HG02981 (cell line): ENCODE results near the gene MAP3K14.
"Not testable (repeated sequence)": the region's sequence is repeated elsewhere in the genome, so short reads cannot be mapped to it uniquely, and the experiment has no call there.

ENCODE experiments used
- ATAC-seq: cut with Tn5 transposase; IDR thresholded peaks from one replicate; pipeline ENCODE4 v1.9.1; 2021; ENCODE audit warnings: mild to moderate bottlenecking, moderate library complexity; ENCODE audit not compliant: unreplicated experiment

Gene MAP3K14

DNA sequence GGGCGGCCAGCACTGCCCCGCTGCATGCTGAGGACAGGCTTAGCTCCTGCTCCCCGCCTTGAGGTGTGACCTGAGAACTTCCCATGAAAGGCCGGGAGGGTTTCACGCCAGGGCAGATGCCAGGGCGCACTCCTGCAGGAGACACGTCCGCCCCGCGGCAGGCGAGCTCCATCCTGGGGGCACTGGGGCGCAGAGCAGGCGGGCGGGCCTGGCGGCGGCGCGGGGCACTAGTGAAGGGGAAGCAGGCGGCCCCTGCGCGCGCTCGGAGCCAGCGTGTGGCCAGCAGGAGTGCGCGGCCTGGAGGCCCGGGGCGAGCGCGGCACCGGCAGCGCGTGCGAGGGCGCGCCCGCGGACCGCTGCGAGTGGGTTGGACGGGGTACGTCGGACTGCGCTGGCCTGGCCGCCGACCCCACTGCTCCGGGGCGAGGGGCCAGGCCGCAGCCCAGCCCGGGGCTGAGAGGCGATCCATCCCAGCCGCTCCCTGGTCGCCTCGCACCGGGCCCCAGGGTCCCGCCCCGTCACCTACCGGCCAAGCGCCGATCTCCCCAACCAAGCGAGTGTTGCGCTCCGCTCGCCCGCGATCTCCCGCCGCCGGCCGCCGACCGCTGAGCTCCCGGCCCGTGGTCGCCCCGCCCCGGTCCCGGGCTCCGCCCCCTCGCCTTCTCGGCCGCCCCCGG lies at the start of gene MAP3K14:
TSS of gene MAP3K14 (minus strand) at position 587 of the 677 bp plus-strand sequence. CDS start 26,275 bp downstream, outside the sequence.
- ATAC-seq: peak; percentile 10

DNA sequence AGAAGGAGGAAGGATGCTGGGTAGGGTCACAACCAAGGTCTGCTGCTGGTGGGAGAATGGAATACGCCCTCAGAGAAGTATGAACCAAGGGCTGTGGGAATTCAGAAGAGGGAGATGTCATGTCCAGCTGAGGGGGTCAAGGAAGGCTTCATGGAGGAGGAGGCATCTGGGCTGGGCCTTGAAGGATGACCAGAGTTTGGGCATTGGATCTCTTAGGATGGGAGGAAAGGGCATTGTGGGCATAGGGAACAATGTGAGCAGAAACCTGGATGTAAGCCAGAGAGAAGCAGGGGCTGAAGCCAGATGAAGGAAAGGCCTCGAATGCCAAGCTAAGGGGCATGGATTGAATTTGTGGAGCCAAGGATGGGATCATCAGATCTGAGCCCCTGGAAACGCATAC lies 49.2 kb upstream of the MAP3K14 start:
- ATAC-seq: no peak

DNA sequence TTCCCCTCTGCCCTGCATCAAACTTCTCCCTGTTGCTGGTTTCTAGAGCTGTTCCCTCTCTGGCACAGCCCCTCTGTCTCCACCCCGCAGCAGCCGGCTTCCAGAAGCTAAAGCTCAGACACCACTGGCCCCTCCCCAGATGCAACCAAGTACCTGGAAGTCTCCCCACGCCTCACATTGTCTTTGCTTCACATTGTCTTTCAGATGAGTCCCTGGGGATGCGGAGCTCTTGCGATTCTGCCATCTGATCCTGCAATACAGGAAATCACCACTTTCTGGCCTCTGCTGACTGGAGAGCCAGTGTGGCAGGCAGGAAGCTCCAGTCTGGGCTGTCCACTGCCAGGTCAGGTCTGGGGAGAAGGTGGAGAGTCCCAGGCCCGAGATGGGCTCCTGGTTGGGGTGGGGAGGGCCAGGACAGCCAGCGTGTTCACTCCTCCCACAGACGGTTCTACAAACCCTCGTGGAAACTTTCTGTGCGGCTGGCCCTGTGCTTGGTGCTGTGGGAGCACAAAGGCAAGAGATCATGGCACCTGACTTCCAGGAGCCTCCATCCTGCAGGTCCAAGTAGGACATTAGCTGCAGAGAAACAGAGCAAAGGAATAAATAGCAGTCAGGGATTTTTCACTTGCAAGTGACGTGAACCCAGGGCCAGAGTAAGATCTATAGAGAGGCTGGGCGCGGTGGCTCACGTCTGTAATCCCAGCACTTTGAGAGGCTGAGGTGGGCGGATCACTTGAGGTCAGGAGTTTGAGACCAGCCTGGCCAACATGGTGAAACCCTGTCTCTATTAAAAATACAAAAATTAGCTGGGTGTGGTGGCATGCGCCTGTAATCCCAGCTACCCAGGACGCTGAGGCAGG lies 47.9 kb upstream of the MAP3K14 start:
- no peak for ATAC-seq

DNA sequence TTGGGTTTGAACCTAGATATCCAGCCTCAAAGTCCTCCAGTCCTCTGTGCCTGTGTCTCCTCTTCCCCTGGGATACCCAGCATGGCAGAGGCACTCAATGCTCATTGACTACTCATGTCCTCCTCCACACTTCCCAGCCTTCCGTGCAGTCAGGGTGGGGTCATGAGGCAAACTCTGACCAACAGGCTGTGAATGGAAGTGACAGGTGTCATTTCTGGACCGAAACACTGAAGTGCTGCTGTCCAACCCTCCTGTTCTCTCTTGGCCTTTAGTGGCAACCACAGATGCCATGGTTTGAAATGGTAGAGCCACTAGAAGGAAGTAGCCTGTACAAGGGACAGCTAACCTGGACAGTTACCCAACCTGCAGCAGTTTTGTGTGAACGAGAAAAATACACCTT lies 46.7 kb upstream of the MAP3K14 start:
- ATAC-seq: no peak

DNA sequence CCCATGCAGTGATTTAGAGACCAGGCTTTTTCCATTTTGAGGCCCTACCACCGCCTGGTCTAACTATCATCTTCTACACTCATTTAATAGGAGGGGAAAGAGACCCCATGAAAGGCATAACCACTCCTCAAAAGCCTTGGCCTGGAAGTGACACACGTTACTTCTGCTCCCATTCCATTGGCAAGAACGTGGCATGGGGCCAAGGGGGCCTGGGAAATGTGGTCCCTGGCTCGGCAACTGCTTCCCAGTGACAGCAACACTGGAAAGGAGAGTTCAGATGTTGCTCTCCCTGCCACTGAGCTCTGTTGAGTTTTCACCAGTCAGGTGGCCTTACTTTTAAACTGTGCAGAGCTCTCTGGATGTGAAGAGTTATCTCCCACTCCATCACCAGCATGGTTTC lies 45.2 kb upstream of the MAP3K14 start:
- no peak for ATAC-seq

DNA sequence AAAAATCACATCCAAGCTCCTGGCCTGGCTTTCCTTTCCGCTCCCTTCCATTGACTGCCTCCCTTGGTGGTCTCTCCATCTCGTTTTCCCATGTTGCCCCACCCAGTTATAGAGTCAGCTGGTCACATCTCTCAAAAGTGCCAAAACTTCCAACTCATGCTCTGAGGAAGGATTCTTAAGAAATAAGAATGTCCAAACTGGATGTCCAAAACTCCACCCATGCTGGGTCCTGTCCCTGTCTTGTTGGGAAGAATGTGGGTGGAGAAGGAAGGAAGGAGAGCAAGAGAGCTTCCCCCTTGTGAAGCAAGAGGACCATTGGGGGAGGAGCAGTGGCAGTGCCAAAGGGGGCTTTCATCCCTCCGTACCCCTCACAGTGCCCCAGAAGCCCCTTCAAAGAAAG lies 44.6 kb upstream of the MAP3K14 start:
- no peak for ATAC-seq

DNA sequence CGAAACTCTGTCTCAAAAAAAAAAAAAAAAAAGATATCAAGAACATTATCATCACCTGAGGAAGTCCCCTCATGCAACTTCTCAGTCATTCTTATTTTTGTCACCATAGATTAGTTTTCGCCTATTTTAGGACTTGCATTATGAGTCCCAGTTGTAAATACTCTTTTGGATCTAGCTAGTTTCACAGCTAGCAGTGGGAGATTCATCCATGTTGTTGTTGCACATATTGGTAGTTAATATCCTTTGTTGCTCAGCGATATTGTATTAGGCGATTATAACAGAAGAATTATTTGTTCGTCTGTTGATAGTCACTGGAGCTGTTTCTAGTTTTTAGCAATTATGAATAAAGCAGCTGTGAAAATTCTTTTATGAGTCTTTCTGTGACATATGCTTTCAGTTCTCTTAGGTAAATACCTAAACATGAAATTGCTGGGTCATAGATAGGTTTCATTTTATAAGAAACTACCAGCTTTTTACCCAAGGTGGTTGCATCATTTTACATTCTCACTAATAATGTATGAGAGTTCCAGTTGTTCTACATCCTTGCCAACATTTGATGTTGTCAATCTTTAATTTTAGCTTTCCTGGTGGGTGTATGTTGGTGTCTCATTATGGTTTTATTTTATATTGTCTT lies 40.7 kb upstream of the MAP3K14 start:
- no peak for ATAC-seq

DNA sequence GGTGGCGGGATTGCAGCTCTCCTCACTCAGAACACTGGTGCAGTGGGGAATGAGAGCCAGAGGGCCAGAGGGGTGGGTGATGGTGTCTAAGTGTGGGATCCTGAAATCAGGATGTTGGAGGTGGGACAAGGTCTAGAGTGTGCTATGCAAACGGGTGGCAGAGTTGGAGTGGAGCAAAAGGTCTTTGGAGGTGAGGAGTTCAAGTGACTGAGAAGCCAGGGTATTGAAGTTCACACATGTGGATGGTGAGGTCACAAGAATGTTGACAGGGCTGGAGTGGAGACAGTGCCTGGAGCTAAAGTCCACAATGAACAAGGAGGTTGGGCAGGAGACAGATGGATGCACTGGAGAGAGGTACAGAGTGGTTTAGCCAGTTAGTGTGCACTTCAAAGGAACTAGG lies 38.3 kb upstream of the MAP3K14 start:
- no peak for ATAC-seq

DNA sequence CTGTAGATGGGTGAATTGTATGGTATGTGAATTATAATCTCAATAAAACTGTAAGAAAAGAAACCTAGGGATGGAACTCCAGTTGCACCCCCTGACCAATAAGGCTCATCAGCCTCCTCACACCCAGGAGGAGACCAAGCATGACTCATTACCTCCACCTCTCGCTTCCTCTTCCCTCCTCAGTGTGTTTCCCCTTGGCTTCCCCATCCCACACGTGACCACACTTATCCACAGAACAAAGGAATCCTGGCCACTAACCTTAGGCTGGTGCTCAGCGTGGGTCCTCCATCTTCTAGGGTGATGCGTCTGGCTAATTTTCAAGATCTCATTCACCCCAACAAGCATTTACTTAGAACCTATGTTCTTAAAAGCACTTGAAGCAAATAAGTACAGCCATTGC lies 36.2 kb upstream of the MAP3K14 start:
- no peak for ATAC-seq

DNA sequence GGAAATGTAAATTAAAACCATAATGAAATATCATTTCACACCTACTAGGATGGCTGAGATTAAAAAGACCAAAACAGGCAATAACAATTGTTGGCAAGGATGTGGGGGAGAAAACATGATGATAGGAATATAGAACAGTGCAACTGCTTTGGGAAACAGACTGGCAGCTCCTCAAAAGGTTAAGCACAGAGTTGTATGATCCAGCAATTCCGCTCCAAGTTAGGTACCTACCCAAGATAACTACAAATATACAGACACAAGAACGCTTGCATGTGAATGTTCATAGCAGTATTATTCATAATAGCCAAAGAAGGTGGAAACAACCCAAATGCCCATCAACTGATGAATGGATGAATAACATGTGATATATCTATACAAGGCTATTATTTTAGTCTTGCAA lies 35.0 kb upstream of the MAP3K14 start:
- no peak for ATAC-seq

DNA sequence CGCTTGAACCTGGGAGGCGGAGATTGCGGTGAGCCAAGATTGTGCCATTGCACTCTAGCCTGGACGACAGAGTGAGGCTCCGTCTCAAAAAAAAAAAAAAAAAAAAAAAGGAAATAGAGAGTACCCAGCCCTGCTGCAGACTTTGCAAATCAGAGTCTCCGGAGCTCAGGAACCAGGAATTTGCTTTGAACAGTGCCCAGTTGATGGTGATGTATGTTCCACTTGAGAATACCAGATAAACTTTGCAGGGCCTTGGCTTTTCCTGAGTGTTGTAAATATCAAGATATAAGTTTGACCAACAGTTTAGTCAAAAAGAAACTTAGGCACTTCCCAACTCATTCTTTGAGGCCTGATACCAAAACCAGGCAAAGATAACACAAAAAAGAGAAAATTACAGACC lies 30.6 kb upstream of the MAP3K14 start:
- ATAC-seq: no peak

DNA sequence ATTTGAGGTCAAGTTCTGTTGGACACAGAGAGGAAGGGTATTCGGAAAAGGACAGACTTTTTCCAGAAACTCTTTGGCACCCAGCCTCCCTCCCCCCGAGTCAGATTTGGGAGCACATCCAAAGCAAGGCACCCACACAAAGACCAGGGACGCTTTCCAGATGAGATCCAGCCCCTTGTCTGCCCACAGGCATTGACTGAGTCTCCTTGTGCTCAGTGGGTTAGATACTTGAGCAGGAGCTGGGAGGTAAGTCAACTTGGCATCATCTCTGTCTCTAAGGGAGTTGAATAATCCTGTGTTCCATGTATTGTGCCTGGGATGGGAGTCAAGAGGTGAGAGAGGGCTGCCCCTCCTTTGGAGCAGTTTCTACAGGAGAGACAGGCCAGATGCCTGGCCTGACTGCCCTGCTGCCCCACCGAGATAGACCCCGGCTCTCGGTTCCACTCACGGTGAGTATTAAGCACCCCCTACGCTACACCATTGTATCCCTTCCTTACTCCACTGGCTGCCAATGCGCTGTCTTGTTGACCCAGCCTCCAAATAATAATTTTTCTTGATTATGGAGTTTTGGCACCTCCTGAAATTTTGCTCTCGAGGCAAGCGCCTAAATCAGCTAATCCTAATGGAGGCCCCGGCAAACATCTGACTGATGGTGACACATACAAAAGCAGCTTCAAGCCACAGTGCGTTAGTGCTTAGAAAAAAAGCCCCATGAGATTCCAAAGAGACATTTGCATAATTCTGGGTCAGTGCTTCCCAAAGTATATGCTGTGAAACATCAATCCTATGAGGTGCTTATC lies 29.6 kb upstream of the MAP3K14 start:
- no peak for ATAC-seq

DNA sequence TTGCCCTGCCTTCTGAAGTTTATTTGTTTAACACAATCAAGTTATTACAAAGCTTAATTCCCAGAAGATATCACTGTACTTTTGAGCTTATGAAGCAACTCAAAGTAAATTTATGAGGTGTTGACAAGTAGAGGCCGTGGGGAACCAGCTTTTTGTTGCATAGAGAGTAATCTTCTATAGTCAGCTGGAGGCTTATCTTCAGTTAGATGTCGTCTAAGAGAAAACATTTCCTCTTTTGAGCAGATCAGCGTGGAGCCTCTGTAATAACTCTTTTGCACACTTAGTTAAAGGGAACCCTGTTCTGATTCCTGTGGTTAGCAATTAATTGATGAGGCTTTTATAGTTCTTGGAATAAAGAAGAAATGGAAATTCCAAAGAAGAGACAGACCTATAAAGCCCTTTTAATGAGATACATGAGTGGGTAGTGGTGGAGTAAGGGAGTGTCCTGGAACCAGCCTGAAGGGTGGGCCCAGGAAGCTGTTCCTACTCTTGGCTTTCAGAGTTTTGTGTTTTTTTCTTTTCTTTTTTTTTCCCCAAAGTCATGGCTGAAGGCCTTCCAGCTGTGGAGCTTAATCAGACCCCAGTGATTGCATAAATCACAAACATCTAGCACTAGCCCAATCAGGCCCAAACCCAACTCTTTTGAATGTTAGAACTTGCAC lies 28.9 kb upstream of the MAP3K14 start:
- ATAC-seq: no peak

DNA sequence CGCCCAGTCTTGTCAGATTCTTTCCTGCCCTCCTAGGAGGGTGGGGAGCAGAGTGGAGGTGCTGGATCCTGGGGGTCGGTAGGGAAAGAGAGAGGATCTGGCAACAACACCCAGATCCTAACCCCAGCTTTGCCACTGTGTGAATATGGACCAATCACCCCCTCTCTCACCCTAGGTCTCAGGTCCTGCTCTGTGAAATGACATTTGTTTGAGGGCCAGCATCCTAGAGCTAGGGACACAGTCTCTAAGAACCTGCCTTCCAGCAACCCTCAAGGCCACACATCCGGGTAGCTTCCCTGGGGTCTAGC lies 28.4 kb upstream of the MAP3K14 start:
- ATAC-seq: no peak

DNA sequence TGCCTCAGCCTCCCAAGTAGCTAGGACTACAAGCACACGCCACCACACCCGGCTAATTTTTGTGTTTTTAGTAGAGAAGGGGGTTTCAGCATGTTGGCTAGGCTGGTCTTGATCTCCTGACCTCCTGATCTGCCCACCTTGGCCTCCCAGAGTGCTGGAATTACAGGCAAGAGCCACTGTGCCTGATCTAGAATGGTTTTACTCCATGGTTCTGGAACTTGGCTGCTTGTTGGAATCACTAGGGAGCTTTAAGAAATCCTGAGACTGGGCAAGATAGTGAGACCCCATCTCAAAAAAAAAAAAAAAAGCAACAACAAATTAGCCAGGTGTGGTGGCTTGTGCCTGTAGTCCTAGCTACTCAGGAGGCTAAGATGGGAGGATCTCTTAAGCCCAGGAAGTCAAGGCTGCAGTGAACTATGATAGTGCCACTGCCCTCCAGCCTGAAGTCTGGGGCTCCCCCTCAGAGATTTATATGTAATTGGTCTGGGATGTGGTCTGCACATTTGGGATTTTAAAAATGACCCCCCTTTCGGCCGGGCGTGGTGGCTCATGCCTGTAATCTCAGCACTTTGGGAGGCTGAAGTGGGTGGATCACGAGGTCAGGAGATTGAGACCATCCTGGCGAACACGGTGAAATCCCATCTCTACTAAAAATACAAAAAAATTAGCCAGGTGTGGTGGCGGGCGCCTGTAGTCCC lies 27.3 kb upstream of the MAP3K14 start:
- not testable (repeated sequence) for ATAC-seq

DNA sequence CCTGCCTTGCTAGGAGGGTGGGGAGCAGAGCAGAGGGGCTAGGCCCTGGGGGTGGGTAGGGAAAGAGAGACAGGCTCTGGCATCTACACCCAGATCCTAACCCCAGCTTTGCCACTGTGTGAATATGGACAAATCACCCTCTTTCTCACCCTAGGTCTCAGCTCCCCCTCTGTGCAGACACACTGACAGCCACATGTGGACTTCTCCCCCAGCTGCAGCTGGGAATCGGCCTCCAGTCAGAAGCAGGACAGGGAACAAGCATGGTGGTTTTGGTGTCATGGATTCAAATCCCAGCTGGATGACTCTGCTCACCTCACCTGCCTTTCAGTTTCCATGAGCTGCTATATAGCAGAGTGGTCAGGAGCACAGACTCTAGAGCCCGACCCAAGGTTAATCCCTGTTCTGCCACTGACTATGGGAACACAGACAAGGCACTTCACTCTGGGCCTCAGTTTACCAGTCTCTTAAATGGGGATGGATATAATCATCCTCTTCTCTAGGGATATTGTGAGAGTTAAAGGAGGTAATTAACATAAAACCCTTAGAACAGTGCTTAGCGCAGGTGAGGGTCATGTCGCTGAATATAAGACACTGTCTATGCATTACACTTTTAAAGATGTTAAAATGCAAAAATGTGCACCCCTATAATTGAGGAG lies 26.2 kb upstream of the MAP3K14 start:
- no peak for ATAC-seq

DNA sequence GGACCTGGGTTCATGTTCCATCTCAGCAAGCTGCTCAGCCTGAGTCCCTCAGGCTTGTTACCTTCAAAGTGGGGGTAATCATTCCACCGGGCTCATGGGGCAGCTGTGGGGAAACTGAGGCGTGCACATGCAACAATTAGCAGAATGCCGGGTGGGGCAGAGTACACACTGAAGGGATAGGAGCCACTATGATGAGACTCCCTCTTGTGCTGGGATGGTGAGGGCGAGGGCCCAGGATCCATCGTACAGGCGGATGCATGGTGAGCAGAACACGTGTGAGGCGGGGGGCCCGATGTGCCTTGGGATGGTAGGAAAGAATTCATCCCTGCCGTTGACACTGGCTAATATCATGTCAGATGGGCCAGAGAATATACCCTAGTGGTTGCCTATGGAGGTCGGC lies 25.5 kb upstream of the MAP3K14 start:
- ATAC-seq: no peak

DNA sequence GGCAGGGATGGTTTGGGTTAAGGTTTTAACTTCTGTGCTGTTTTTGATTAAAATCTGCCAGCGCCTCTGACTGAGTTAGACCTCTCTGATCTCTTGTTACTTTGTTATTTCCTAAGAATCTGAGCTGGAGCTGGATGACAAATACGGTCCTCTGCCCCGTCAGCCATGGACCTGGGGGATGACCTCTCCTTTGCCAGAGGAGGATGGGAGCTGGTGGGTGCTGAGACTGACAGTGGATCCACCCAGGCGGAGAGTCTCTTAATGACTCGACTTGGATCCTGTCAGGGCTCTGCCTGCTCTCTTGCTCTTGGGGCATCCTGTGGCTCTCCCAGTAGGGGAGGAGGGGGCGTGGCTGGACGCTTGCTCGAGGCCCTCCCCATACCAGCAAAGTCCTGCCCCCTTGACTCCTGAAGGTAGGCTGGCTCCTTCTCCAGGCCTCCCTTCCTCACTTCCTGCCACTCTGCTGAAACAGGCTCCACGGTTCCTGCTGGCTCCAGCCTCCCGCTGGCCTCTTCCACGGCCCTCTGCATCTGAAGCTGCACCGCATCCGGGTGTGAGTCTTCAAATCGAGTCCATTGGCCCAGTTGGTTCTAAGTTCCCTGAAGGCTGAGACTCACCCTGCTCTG lies 24.8 kb upstream of the MAP3K14 start:
- ATAC-seq: no peak
